ENCODE data around the gene ECM1. TPM values are rescaled to one million over a fixed set of nuclear protein-coding genes. Genes with fewer than 3 reads are reported as not detected.

ECM1 gene
- total RNA-seq, 2 donors from 2014 or later = 22.8 to 54.0 TPM

- DNase-seq (ENCODE audit: low spot score) (no peak), ATAC-seq (ENCODE audit: insufficient number of reproducible peaks, low FRiP score, low read depth) (no peak)
- H3K27me3 ChIP-seq (replicated peaks; ENCODE audit: insufficient read depth) = no peaks in the 10 kb centered on the region
- H3K9me3 ChIP-seq = no peaks in the 10 kb centered on the region
- no peak overlapping the region for H3K4me3 ChIP-seq
- peaks cover 30 to 68% of the 10 kb centered on the region in 2 donors for H3K4me1 ChIP-seq (ENCODE audit: control insufficient read depth in 1 of 2, low read depth in 2 of 2)
- no peak for TF ChIP-seq CTCF (IDR thresholded peaks at IDR 0.05)
- no peaks in the 10 kb centered on the region for H3K36me3 ChIP-seq
- H3K27ac ChIP-seq = peak overlapping the region; percentile 37 to 88
Measured at GRCh38 chr1:150534002-150534401, 26.1 kb downstream of the ECM1 start.

GRCh38 chr1:150535511-150536287, 27.8 kb downstream of the ECM1 start:
- TF ChIP-seq CTCF (IDR thresholded peaks at IDR 0.05) = no peak
- Histone ChIP-seq H3K27ac (peak overlapping the region; percentile 62 to 88), H3K36me3 (no peaks in the 10 kb centered on the region), H3K4me1 (ENCODE audit: control insufficient read depth in 1 of 2, low read depth in 2 of 2) (peaks cover 28 to 64% of the 10 kb centered on the region in 2 donors), H3K9me3 (no peaks in the 10 kb centered on the region), H3K4me3 (no peak overlapping the region), H3K27me3 (replicated peaks; ENCODE audit: insufficient read depth) (no peaks in the 10 kb centered on the region)
- ATAC-seq (ENCODE audit: insufficient number of reproducible peaks, low FRiP score, low read depth) = no peak
- no peak for DNase-seq (ENCODE audit: low spot score)

- H3K27ac ChIP-seq = peak overlapping the region; percentile 71 to 88
- ATAC-seq (ENCODE audit: insufficient number of reproducible peaks, low FRiP score, low read depth) = peak; percentile 7
Measured at GRCh38 chr1:150536836-150537731, 29.2 kb downstream of the ECM1 start.

GRCh38 chr1:150537732-150538684, 30.1 kb downstream of the ECM1 start:
- Histone ChIP-seq H3K9me3 (no peaks in the 10 kb centered on the region), H3K4me1 (ENCODE audit: control insufficient read depth in 1 of 2, low read depth in 2 of 2) (peaks cover 24 to 59% of the 10 kb centered on the region in 2 donors), H3K27me3 (replicated peaks; ENCODE audit: insufficient read depth) (no peaks in the 10 kb centered on the region), H3K36me3 (no peaks in the 10 kb centered on the region), H3K4me3 (peak overlapping the region; percentile 15), H3K27ac (peak overlapping the region; percentile 71 to 88)
- peak; percentile 57 for ATAC-seq (ENCODE audit: insufficient number of reproducible peaks, low FRiP score, low read depth)
- DNase-seq (ENCODE audit: low spot score) = no peak
- no peak for TF ChIP-seq CTCF (IDR thresholded peaks at IDR 0.05)

More at GRCh38 chr1:150536836-150537731, 29.2 kb downstream of the ECM1 start:
- TF ChIP-seq CTCF (IDR thresholded peaks at IDR 0.05) = no peak
- Histone ChIP-seq H3K4me3 (peak overlapping the region; percentile 15), H3K4me1 (ENCODE audit: control insufficient read depth in 1 of 2, low read depth in 2 of 2) (peaks cover 28 to 64% of the 10 kb centered on the region in 2 donors), H3K36me3 (no peaks in the 10 kb centered on the region), H3K9me3 (no peaks in the 10 kb centered on the region), H3K27me3 (replicated peaks; ENCODE audit: insufficient read depth) (no peaks in the 10 kb centered on the region)
- DNase-seq (ENCODE audit: low spot score) = no peak

All from thoracic aorta (tissue), 2 donors.